HepG2 (cell line): ENCODE measurements around the gene TP73. TPM values are rescaled to one million over a fixed set of nuclear protein-coding genes. Genes with fewer than 3 reads are reported as not detected.
A peak's percentile ranks its signal among the peaks of the same experiment; 100 is the strongest.

ENCODE experiments used
- ARID4A ChIP-seq: sonication (generic); formaldehyde crosslinking; IDR thresholded peaks from 2 replicates; pipeline ENCODE4 v1.5.0; 2020; ENCODE audit warnings: mild to moderate bottlenecking, missing genetic modification reagents, borderline replicate concordance
- FOXO1 ChIP-seq: sonication (generic); formaldehyde crosslinking; IDR thresholded peaks from 2 replicates; pipeline ENCODE4 v1.4.0; 2020; ENCODE audit warnings: missing genetic modification reagents
- FOXP4 ChIP-seq: sonication (generic); formaldehyde crosslinking; IDR thresholded peaks from 2 replicates; pipeline ENCODE4 v1.4.0; 2020; ENCODE audit warnings: missing genetic modification reagents
- KAT7 ChIP-seq: IDR thresholded peaks from 2 replicates; pipeline ENCODE4 v1.6.1; 2018; ENCODE audit warnings: borderline replicate concordance, missing compliant biosample characterization
- MYPOP ChIP-seq: sonication (generic); formaldehyde crosslinking; IDR thresholded peaks from 2 replicates; pipeline ENCODE4 v1.8.1; 2023; ENCODE audit warnings: mild to moderate bottlenecking, moderate library complexity, missing genetic modification reagents
- MZF1 ChIP-seq: sonication (generic); formaldehyde crosslinking; IDR thresholded peaks from 2 replicates; pipeline ENCODE4 v1.8.1; 2023; ENCODE audit warnings: mild to moderate bottlenecking, missing genetic modification reagents, borderline replicate concordance
- NPAS2 ChIP-seq: sonication (generic); formaldehyde crosslinking; IDR thresholded peaks from 2 replicates; pipeline ENCODE4 v1.8.0; 2022; ENCODE audit warnings: mild to moderate bottlenecking, missing genetic modification reagents, borderline replicate concordance
- PATZ1 ChIP-seq: sonication (generic); formaldehyde crosslinking; IDR thresholded peaks from 2 replicates; pipeline ENCODE4 v1.4.0; 2020; ENCODE audit warnings: missing genetic modification reagents
- RNF2 ChIP-seq: fragments of 450-650 bp; conservative IDR thresholded peaks from 2 replicates; pipeline ENCODE4 v1.6.1; 2016; ENCODE audit warnings: low read depth
- UBTF ChIP-seq: sonication (generic); formaldehyde crosslinking; IDR thresholded peaks from 2 replicates; pipeline ENCODE4 v1.4.0; 2020; ENCODE audit warnings: mild to moderate bottlenecking, missing genetic modification reagents
- ZNF629 ChIP-seq: sonication (generic); formaldehyde crosslinking; conservative IDR thresholded peaks from 2 replicates; pipeline ENCODE4 v1.5.0; 2020; ENCODE audit warnings: missing genetic modification reagents
- ZNF678 ChIP-seq: sonication (generic); formaldehyde crosslinking; IDR thresholded peaks from 2 replicates; pipeline ENCODE4 v1.4.0; 2020; ENCODE audit warnings: mild to moderate bottlenecking, missing genetic modification reagents
- ZNF800 ChIP-seq: sonication (generic); formaldehyde crosslinking; IDR thresholded peaks from 2 replicates; pipeline ENCODE4 v1.4.0; 2020; ENCODE audit warnings: missing genetic modification reagents
- ZSCAN12 ChIP-seq: sonication (generic); formaldehyde crosslinking; IDR thresholded peaks from 2 replicates; pipeline ENCODE4 v1.9.0; 2021; ENCODE audit warnings: mild to moderate bottlenecking, missing genetic modification reagents
- polyA plus RNA-seq, 8 experiments: library from polyadenylated mRNA; depleted of rRNA in 3 of 8; stranded (reverse) in 7 of 8; unstranded in 1 of 8; fragments of >200 nt; fragmentation: Illumina TruSeq in 4 of 8; extraction: Trizol in 4 of 8; gene quantifications; 2 replicates each; pipeline versions ENCODE4 v1.2.1 to v1.2.3, GENCODE V29; 2011 to 2016; ENCODE audit warnings: low read depth in 4 of 8, missing spikeins in 1 of 8, mixed read lengths in 1 of 8; ENCODE audit not compliant: insufficient read depth in 1 of 8
- total RNA-seq, 5 experiments: library from RNA; depleted of rRNA; stranded (reverse); fragments of >200 nt; fragmentation: Illumina TruSeq; extraction: Trizol; gene quantifications; 2 replicates each; pipeline ENCODE4 v1.2.3, GENCODE V29; 2016; ENCODE audit warnings: low read depth in 1 of 5

Gene TP73
- total and polyA plus RNA-seq, 2 of the 13 experiments (the other 11 are each of a cell fraction or from before 2014, with no cell fraction given): 0.49 to 1.1 TPM

- no peak for TF ChIP-seq NPAS2 (CRISPR knock-in tag)
- no peak for TF ChIP-seq ZSCAN12 (CRISPR knock-in tag)
- TF ChIP-seq PATZ1 (CRISPR knock-in tag): 0 out of 2 replicates have a peak, but pooled peaks have one; percentile 19
- TF ChIP-seq KAT7 (CRISPR knock-in tag): no peak
- peak; percentile 31; the same call in 1 of the 2 replicates for TF ChIP-seq UBTF (CRISPR knock-in tag)
- no peak for TF ChIP-seq FOXP4
- peak; percentile 91; the same call in 1 of the 2 replicates for TF ChIP-seq ZNF800 (CRISPR knock-in tag)
- no peak for TF ChIP-seq FOXO1 (CRISPR knock-in tag)
- TF ChIP-seq ARID4A (CRISPR knock-in tag): peak; percentile 41; the same call in 1 of the 2 replicates
- TF ChIP-seq MYPOP (CRISPR knock-in tag): peak; percentile 15; the same call in 1 of the 2 replicates
- no peak for TF ChIP-seq MZF1
- TF ChIP-seq ZNF678 (CRISPR knock-in tag): peak; percentile 9; the same call in 1 of the 2 replicates
- TF ChIP-seq RNF2: no peak
- TF ChIP-seq ZNF629: no peak
Measured at GRCh38 chr1:3652548-3653285, 401 bp downstream of the TP73 start (continued).
